Measurements from ENCODE around the gene AHSG.
A peak's percentile ranks its signal among the peaks of the same experiment; 100 is the strongest.
"Not testable (repeated sequence)": the region's sequence is repeated elsewhere in the genome, so short reads cannot be mapped to it uniquely, and the experiment has no call there.

AHSG gene, protein sequence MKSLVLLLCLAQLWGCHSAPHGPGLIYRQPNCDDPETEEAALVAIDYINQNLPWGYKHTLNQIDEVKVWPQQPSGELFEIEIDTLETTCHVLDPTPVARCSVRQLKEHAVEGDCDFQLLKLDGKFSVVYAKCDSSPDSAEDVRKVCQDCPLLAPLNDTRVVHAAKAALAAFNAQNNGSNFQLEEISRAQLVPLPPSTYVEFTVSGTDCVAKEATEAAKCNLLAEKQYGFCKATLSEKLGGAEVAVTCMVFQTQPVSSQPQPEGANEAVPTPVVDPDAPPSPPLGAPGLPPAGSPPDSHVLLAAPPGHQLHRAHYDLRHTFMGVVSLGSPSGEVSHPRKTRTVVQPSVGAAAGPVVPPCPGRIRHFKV

GRCh38 chr3:186612721-186613636 is at the start of gene AHSG:
AHSG (plus strand) TSS chr3:186613060; CDS start chr3:186613142, 82 bp downstream.
- no peak for DNase-seq (ENCODE audit: low read depth in 1 of 2, low spot score in 1 of 2)

DNA sequence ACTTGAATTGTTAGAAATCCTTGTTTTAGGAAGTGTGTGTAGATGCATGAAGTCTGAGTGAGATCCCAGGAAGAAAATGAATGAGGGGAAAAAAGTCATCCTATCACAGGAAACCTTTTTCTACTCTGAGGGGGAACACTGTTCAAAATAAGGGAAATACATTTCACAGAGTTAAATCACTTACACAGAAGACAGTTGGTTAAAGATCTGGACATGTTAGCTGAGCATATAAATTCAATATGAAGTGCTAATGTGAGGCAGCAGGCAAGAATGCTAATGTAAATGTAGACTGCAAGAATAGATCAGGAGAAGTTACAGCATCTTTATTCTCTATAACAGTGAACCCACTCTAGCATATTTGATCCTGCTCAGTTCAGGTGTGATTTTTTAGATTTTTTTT is 48.3 kb upstream of the AHSG start:
- no peak for DNase-seq (ENCODE audit: low read depth in 1 of 2, low spot score in 1 of 2)

- no peak for DNase-seq (ENCODE audit: low read depth in 1 of 2, low spot score in 1 of 2)
These were observed 46.1 kb upstream of the AHSG start for GRCh38 chr3:186566772-186567071.

DNA sequence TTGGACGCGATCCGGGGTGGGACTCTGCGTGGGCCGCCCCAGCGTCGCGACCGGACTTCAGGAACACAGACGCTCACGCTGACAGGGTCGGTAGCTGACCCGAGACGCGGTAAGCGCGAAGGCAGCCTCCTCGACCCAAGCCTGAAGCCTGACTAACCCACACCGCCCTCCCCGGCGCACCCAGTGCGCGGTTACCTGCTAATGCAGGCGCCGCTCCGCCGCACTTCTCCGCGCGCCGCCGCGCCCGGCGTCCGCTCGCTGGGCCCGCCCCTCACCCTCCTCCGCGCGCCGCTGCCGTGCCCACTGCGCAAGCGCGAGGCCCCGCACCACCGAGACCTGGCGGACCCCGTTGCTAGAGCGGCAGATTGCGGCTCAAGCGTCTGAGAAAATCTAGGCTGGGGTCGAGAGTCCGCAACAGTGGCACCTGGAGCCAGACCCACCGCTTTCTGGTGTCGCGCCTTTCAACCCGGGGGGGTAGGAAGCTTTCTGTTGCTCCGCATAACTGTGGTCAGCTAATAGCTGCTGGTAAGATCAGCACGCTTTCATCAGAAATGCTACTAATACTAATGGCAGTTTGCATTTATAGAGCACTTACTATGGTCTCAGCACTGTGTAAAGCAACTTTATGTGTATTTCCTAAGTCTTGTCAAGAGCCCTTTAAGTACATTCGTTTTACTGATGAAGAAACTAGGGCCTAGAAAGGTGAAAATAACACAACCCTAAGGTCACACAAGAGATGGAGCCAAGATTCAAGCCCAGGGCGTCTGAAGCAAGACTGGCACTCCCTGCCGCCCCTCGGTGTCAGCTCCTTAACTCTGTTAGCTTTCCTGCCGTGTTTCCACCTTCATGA is 45.6 kb upstream of the AHSG start, which contains the start of gene TBCCD1:
TBCCD1 (minus strand) TSS at position 268 of the 850 bp plus-strand sequence. CDS start 3,010 bp downstream, outside the sequence.
- DNase-seq (ENCODE audit: low read depth in 1 of 2, low spot score in 1 of 2) = peak; percentile 95 to 98

- not testable (repeated sequence) for DNase-seq (ENCODE audit: low read depth in 1 of 2, low spot score in 1 of 2)
These were observed 43.5 kb upstream of the AHSG start for GRCh38 chr3:186569361-186569760.

GRCh38 chr3:186569779-186570095 is 43.1 kb upstream of the AHSG start:
- DNase-seq (ENCODE audit: low read depth in 1 of 2, low spot score in 1 of 2) = no peak

DNA sequence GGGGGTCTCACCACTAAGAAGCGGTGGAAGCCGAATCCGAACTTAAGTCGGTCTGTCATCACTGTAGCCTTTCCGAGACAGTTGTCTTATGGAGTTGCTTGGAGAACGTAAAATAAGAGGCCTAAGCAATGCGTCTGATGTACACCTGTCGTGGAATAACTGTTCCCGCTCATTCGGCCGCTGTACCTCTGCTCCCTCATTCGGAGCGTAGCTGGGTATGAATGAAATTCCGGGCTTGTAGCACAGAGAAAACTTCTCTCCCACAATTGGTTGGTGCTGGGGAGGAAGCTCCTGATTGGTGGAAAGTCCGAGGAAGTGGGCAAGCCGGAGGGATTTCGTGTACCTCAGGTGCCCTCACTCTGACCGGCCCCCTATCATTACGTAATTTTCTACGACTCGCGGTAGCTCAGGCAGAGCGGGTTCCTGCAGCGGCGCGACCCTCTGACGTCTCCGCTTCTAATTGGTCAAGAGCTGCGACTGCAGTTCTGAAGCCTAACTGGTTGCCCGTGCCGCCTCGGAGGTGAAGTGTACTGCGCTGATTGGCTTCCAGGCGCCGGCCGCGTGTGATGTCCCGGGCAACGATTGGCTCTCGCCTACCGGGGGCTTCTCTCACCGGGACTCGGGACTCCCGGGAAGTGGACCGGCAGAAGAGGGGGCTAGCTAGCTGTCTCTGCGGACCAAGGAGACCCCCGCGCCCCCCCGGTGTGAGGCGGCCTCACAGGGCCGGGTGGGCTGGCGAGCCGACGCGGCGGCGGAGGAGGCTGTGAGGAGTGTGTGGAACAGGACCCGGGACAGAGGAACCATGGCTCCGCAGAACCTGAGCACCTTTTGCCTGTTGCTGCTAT is 42.5 kb upstream of the AHSG start, which contains the start of gene DNAJB11:
DNAJB11 (plus strand) TSS at position 625 of the 845 bp plus-strand sequence; CDS start at position 803, 178 bp downstream.
- peak; percentile 90 for DNase-seq (ENCODE audit: low read depth in 1 of 2, low spot score in 1 of 2)

GRCh38 chr3:186570941-186571643 is 41.8 kb upstream of the AHSG start:
- DNase-seq (ENCODE audit: low read depth in 1 of 2, low spot score in 1 of 2) = no peak

DNA sequence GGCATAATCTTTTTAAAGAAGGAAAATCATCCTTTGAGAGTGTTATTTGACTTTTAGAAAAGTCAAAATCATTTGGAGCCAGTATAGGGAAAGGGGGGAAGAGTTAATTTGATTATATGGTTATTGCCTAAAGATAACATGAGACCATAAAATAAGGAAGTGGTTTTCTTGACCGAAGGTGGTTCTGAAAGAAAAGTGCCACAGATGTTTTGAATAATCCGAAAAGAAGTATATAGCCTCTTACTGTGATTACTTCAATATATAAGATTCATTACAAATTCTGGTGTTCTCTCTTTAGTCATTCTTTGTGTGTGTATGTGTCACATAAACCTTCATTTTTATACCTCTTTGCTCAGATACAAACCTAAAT is 41.2 kb upstream of the AHSG start:
- no peak for DNase-seq (ENCODE audit: low read depth in 1 of 2, low spot score in 1 of 2)

DNA sequence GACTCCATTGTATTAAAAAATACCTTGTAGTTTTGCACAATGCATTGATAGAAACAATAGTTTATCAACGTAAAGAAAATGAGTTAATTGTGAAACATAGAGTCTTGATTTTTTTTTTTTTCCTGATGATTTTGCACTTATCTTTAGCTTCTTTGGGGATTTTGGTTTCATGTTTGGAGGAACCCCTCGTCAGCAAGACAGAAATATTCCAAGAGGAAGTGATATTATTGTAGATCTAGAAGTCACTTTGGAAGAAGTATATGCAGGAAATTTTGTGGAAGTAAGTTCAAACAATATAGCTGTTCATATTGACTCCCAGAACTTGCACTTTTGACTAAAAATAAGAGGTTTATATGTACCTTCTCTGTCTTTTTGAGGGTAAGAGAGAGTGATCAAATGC is 35.3 kb upstream of the AHSG start:
- no peak for DNase-seq (ENCODE audit: low read depth in 1 of 2, low spot score in 1 of 2)

DNA sequence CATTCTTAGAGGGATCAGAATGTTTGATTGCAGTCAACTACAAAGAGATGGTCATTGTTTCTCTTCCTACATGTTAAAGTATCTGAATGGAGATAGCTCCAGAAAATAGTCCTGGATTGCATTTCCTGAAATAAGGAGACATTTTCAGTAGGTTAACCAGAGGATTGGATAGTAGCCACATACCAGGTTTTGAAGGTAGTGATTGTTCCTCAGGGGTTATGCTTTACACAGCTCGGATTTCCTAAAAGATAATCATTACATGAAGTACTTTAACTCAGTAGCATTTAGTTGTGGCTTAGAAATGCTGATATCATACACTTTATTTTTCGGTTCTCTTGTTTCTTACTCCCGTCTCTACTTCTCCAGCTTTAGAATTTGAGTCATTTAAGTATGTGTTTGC is 32.1 kb upstream of the AHSG start:
- no peak for DNase-seq (ENCODE audit: low read depth in 1 of 2, low spot score in 1 of 2)

- no peak for DNase-seq (ENCODE audit: low read depth in 1 of 2, low spot score in 1 of 2)
These were observed 30.3 kb upstream of the AHSG start for GRCh38 chr3:186582541-186582940.

DNA sequence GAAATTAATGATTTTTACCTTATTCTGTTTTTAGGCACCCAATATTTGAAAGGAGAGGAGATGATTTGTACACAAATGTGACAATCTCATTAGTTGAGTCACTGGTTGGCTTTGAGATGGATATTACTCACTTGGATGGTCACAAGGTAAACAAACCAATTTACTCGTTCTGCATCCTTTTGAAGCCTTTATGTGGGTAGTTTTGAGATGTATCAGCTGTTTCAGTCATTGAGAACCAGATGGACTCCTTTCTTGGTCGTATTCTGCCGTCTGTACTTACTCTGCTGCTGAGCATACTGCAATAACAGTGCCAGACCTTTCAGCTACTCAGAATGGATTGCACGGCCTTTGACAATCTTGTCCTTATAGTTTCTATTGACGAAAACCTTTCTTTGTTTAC is 29.0 kb upstream of the AHSG start:
- no peak for DNase-seq (ENCODE audit: low read depth in 1 of 2, low spot score in 1 of 2)

- not testable (repeated sequence) for DNase-seq (ENCODE audit: low read depth in 1 of 2, low spot score in 1 of 2)
These were observed 26.6 kb upstream of the AHSG start for GRCh38 chr3:186586245-186586644.

- DNase-seq (ENCODE audit: low read depth in 1 of 2, low spot score in 1 of 2) = no peak
These were observed 25.7 kb upstream of the AHSG start for GRCh38 chr3:186587183-186587582.

GRCh38 chr3:186588632-186589031 is 24.2 kb upstream of the AHSG start:
- no peak for DNase-seq (ENCODE audit: low read depth in 1 of 2, low spot score in 1 of 2)

DNA sequence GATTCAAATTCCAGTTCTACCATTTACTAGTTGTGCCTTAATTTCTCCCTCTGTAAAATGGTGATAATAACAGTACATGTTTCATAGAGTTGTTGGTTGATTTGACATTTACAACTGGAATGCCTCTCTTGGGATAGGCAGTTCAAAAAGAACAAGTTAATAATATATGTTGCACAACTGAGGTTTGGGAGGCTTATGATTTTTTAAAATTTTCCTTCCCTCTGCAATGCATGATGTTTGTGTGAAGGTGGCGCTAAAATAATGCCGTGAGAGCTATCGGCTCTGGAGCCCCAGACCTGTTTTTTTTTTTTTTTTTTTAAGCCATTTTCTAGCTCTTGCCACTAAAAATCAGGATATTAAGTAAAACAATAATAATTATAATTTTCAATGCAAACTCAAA is 23.7 kb upstream of the AHSG start:
- no peak for DNase-seq (ENCODE audit: low read depth in 1 of 2, low spot score in 1 of 2)

GRCh38 chr3:186589856-186590579 is 22.8 kb upstream of the AHSG start:
- DNase-seq (ENCODE audit: low read depth in 1 of 2, low spot score in 1 of 2) = no peak

Measured in stimulated activated CD4-positive, alpha-beta T cell treated with anti-CD3 and anti-CD28 coated beads, Interleukin-15, amount 100 ng/mL, for 1 hour (primary cell).